Ishikawa (cell line): ENCODE results near the gene MYLK.

Source experiments
- CEBPB ChIP-seq: IDR thresholded peaks from 2 replicates; pipeline ENCODE4 v1.6.1; 2012
- CREB1 ChIP-seq: IDR thresholded peaks from 2 replicates; pipeline ENCODE4 v1.6.1; 2012; ENCODE audit warnings: low read depth
- EP300 ChIP-seq: IDR thresholded peaks from 2 replicates; pipeline ENCODE4 v1.6.1; 2012; ENCODE audit warnings: borderline replicate concordance
- FOXM1 ChIP-seq: IDR thresholded peaks from 2 replicates; pipeline ENCODE4 v1.6.1; 2012; ENCODE audit warnings: low read depth, borderline replicate concordance
- NFIC ChIP-seq: IDR thresholded peaks from 2 replicates; pipeline ENCODE4 v1.6.1; 2012
- RAD21 ChIP-seq: IDR thresholded peaks from 2 replicates; pipeline ENCODE4 v1.6.1; 2012; ENCODE audit warnings: low read depth
- REST ChIP-seq: IDR thresholded peaks from 2 replicates; pipeline ENCODE4 v1.6.1; 2012; ENCODE audit warnings: low read depth, mild to moderate bottlenecking
- TAF1 ChIP-seq: IDR thresholded peaks from 2 replicates; pipeline ENCODE4 v1.6.1; 2012; ENCODE audit warnings: low read depth, mild to moderate bottlenecking
- YY1 ChIP-seq: IDR thresholded peaks from 2 replicates; pipeline ENCODE4 v1.6.1; 2012; ENCODE audit warnings: low read depth
- TF ChIP-seq, protein P1 (sequence below): IDR thresholded peaks from 2 replicates; pipeline ENCODE4 v1.6.1; 2012

GRCh38 chr3:123739106-123739505 is 145.0 kb downstream of the MYLK start:
- no peak for TF ChIP-seq NFIC
- no peak for TF ChIP-seq CREB1
- no peak for TF ChIP-seq YY1
- TF ChIP-seq CEBPB = no peak
- TF ChIP-seq EP300 = no peak
- TF ChIP-seq FOXM1 = no peak
- TF ChIP-seq TAF1 = no peak
- TF ChIP-seq REST = no peak
- TF ChIP-seq, protein P1, sequence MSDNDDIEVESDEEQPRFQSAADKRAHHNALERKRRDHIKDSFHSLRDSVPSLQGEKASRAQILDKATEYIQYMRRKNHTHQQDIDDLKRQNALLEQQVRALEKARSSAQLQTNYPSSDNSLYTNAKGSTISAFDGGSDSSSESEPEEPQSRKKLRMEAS = no peak
- no peak for TF ChIP-seq RAD21
